SH-SY5Y (cell line): ENCODE results near the gene PLA2G6.

ENCODE experiments used
- GATA2 ChIP-seq: IDR thresholded peaks from 2 replicates; pipeline ENCODE4 v1.6.1; 2011; ENCODE audit warnings: mild to moderate bottlenecking, low read depth, low read length
- GATA3 ChIP-seq: IDR thresholded peaks from 2 replicates; pipeline ENCODE4 v1.6.1; 2011; ENCODE audit warnings: low read depth, mild to moderate bottlenecking, low read length, moderate library complexity

GRCh38 chr22:38080474-38080849, 101.2 kb downstream of the PLA2G6 start:
- TF ChIP-seq GATA3 (no peak), GATA2 (no peak)
